HepG2 (cell line): ENCODE results near the gene NHERF2. TPM values are rescaled to one million over a fixed set of nuclear protein-coding genes. Genes with fewer than 3 reads are reported as not detected.

Experiments
- ATAC-seq: fragments of 200-7000 bp; cut with Tn5 transposase; 3 replicates; pipeline ENCODE4 v1.9.1; 2020; ENCODE audit warnings: mild to moderate bottlenecking, moderate library complexity
- BruUV-seq: library from RNA; stranded (reverse); fragments of 400-500 nt; replicated peaks from 2 replicates; lab custom pipeline; 2021; lab: Mats Ljungman, UMichigan
- CTCF ChIA-PET: fragments of 300-600 bp; formaldehyde crosslinking; extraction: SDS; loops from one replicate; lab custom pipeline; 2021; ENCODE audit warnings: low total read pairs, inconsistent platforms, low intra/inter-chr PET ratio; lab: Yijun Ruan, JAX
- POLR2A ChIA-PET: fragments of 350-600 bp; sonication (Branson Sonifier 250); formaldehyde crosslinking; loops from one replicate; lab custom pipeline; 2020; ENCODE audit warnings: antibody characterized with exemption, inconsistent platforms; lab: Yijun Ruan, JAX
- DNase-seq: peaks from one replicate; pipeline ENCODE4 v3.0.0-alpha.2; 2015; ENCODE audit warnings: low spot score
- FAIRE-seq: peaks from 3 replicates; lab custom pipeline; 2011; peaks lifted over from hg19 to GRCh38; lab: Jason Lieb, UNC
- H2AFZ ChIP-seq: one replicate; pipeline ENCODE4 v1.6.1; 2011; ENCODE audit warnings: low read length, inconsistent platforms
- H3K27ac ChIP-seq: fragments of 300-600 bp; 3 replicates; pipeline ENCODE4 v1.8.0; 2011; ENCODE audit warnings: mixed run types, mild to moderate bottlenecking, mixed read lengths, low read length, inconsistent platforms; ENCODE audit not compliant: insufficient read depth; ENCODE audit errors: extremely low read length
- H3K27me3 ChIP-seq, 2 experiments: fragments of 200-600 bp in 1 of 2; 2 replicates in 1 of 2; 3 replicates in 1 of 2; pipeline versions ENCODE4 v1.6.0 to v1.8.0; 2011; ENCODE audit warnings: low read length in 2 of 2, mild to moderate bottlenecking in 2 of 2, moderate library complexity in 2 of 2, inconsistent platforms in 1 of 2; ENCODE audit not compliant: insufficient read depth in 2 of 2, control insufficient read depth in 1 of 2
- H3K36me3 ChIP-seq, 2 experiments: fragments of 200-600 bp in 1 of 2; replicated peaks in 1 of 2; 2 replicates in 1 of 2; 3 replicates in 1 of 2; pipeline versions ENCODE4 v1.5.1 to v1.8.0; 2011; ENCODE audit warnings: low read length in 2 of 2, inconsistent platforms in 1 of 2; ENCODE audit not compliant: insufficient read depth in 2 of 2, control insufficient read depth in 1 of 2
- H3K4me1 ChIP-seq: 2 replicates; pipeline ENCODE4 v1.5.1; 2012; ENCODE audit warnings: low read length, inconsistent platforms; ENCODE audit not compliant: insufficient read depth
- H3K4me2 ChIP-seq: 2 replicates; pipeline ENCODE4 v1.6.0; 2011; ENCODE audit warnings: low read depth, low read length, inconsistent platforms
- H3K4me3 ChIP-seq, 3 experiments: fragments of 200-600 bp in 1 of 3; sonication (generic), shearing (Covaris generic) in 1 of 3; replicated peaks in 1 of 3; 2 replicates each; pipeline ENCODE4 v1.5.1; 2011 to 2016; ENCODE audit warnings: low read length in 3 of 3, inconsistent platforms in 2 of 3, low read depth in 2 of 3, mild to moderate bottlenecking in 2 of 3, control low read depth in 1 of 3, mixed read lengths in 1 of 3; ENCODE audit not compliant: insufficient read depth in 1 of 3
- H3K79me2 ChIP-seq: one replicate; pipeline ENCODE4 v1.6.1; 2011; ENCODE audit warnings: low read length, inconsistent platforms; ENCODE audit not compliant: insufficient read depth
- H3K9ac ChIP-seq: 2 replicates; pipeline ENCODE4 v1.6.0; 2011; ENCODE audit warnings: mild to moderate bottlenecking, low read depth, low read length, inconsistent platforms; ENCODE audit not compliant: insufficient read depth
- H3K9me3 ChIP-seq: 2 replicates; pipeline ENCODE4 v1.5.1; 2012; ENCODE audit warnings: mild to moderate bottlenecking, low read length
- H4K20me1 ChIP-seq: 2 replicates; pipeline ENCODE4 v1.6.0; 2011; ENCODE audit warnings: inconsistent platforms, mild to moderate bottlenecking, low read length, moderate library complexity; ENCODE audit not compliant: insufficient read depth
- ASH2L ChIP-seq: fragments of 300-600, 200-600 bp; sonication (generic); IDR thresholded peaks from 2 replicates; pipeline ENCODE4 v1.7.0; 2017; ENCODE audit warnings: low read depth, mild to moderate bottlenecking, moderate library complexity, mixed read lengths, low read length; ENCODE audit not compliant: insufficient read length
- BRCA1 ChIP-seq: sonication (generic); formaldehyde crosslinking; IDR thresholded peaks from 2 replicates; pipeline ENCODE4 v1.4.0; 2020; ENCODE audit warnings: missing genetic modification reagents
- FOSL2 ChIP-seq: sonication (generic); formaldehyde crosslinking; IDR thresholded peaks from 2 replicates; pipeline ENCODE4 v1.4.0; 2020; ENCODE audit warnings: missing genetic modification reagents
- GATAD2A ChIP-seq: IDR thresholded peaks from 2 replicates; pipeline ENCODE4 v1.6.1; 2016
- HMG20A ChIP-seq: IDR thresholded peaks from 2 replicates; pipeline ENCODE4 v1.6.1; 2016; ENCODE audit warnings: borderline replicate concordance
- RFX3 ChIP-seq: IDR thresholded peaks from 2 replicates; pipeline ENCODE4 v1.6.1; 2016; ENCODE audit warnings: missing biosample characterization, missing genetic modification reagents
- SMAD1 ChIP-seq: sonication (generic); formaldehyde crosslinking; IDR thresholded peaks from 2 replicates; pipeline ENCODE4 v1.4.0; 2020; ENCODE audit warnings: missing genetic modification reagents, low read depth, mild to moderate bottlenecking, borderline replicate concordance
- SUZ12 ChIP-seq: fragments of 150-350 bp; IDR thresholded peaks from 2 replicates; pipeline ENCODE4 v1.6.1; 2014; ENCODE audit warnings: low read depth, low read length
- ZNF367 ChIP-seq: sonication (generic); formaldehyde crosslinking; IDR thresholded peaks from 2 replicates; pipeline ENCODE4 v1.4.0; 2020; ENCODE audit warnings: missing genetic modification reagents, borderline replicate concordance
- WGBS: methylation state at CpG from one replicate; pipeline ENCODE4 v1.1.6; 2017; ENCODE audit warnings: low lambda C conversion rate; 5-methylcytosine and 5-hydroxymethylcytosine counted together
- in situ Hi-C: cut with HindIII; loops from 2 replicates; pipeline ENCODE4 v1.10.0; 2017; ENCODE audit warnings: low pct_unique_long_range_greater_than_20kb; ENCODE audit not compliant: extremely low pct_ligation_motif_present
- intact Hi-C: fragments of 100-400 bp; cut with micrococcal nuclease; formaldehyde crosslinking; loops from one replicate; pipeline ENCODE4 v1.10.0; 2022; ENCODE audit not compliant: unreplicated experiment
- polyA plus RNA-seq, 8 experiments: library from polyadenylated mRNA; depleted of rRNA in 3 of 8; stranded (reverse) in 7 of 8; unstranded in 1 of 8; fragments of >200 nt; fragmentation: Illumina TruSeq in 4 of 8; extraction: Trizol in 4 of 8; gene quantifications; 2 replicates each; pipeline versions ENCODE4 v1.2.1 to v1.2.3, GENCODE V29; 2011 to 2016; ENCODE audit warnings: low read depth in 4 of 8, missing spikeins in 1 of 8, mixed read lengths in 1 of 8; ENCODE audit not compliant: insufficient read depth in 1 of 8
- total RNA-seq, 5 experiments: library from RNA; depleted of rRNA; stranded (reverse); fragments of >200 nt; fragmentation: Illumina TruSeq; extraction: Trizol; gene quantifications; 2 replicates each; pipeline ENCODE4 v1.2.3, GENCODE V29; 2016; ENCODE audit warnings: low read depth in 1 of 5
- TF ChIP-seq, protein P1 (sequence below): sonication (generic); formaldehyde crosslinking; IDR thresholded peaks from 2 replicates; pipeline ENCODE4 v1.8.1; 2023; ENCODE audit warnings: mild to moderate bottlenecking, moderate library complexity, missing genetic modification reagents
- TF ChIP-seq, protein P2 (sequence below): sonication (generic); formaldehyde crosslinking; IDR thresholded peaks from 2 replicates; pipeline ENCODE4 v1.8.1; 2022; ENCODE audit warnings: low read depth, mild to moderate bottlenecking, missing genetic modification reagents
- TF ChIP-seq, protein P3 (sequence below): sonication (generic); formaldehyde crosslinking; IDR thresholded peaks from 2 replicates; pipeline ENCODE4 v1.5.0; 2020; ENCODE audit warnings: missing genetic modification reagents

NHERF2 gene
- total and polyA plus RNA-seq, 2 of the 13 experiments (the other 11 are each of a cell fraction or from before 2014, with no cell fraction given) = 23.7 to 39.3 TPM

DNA sequence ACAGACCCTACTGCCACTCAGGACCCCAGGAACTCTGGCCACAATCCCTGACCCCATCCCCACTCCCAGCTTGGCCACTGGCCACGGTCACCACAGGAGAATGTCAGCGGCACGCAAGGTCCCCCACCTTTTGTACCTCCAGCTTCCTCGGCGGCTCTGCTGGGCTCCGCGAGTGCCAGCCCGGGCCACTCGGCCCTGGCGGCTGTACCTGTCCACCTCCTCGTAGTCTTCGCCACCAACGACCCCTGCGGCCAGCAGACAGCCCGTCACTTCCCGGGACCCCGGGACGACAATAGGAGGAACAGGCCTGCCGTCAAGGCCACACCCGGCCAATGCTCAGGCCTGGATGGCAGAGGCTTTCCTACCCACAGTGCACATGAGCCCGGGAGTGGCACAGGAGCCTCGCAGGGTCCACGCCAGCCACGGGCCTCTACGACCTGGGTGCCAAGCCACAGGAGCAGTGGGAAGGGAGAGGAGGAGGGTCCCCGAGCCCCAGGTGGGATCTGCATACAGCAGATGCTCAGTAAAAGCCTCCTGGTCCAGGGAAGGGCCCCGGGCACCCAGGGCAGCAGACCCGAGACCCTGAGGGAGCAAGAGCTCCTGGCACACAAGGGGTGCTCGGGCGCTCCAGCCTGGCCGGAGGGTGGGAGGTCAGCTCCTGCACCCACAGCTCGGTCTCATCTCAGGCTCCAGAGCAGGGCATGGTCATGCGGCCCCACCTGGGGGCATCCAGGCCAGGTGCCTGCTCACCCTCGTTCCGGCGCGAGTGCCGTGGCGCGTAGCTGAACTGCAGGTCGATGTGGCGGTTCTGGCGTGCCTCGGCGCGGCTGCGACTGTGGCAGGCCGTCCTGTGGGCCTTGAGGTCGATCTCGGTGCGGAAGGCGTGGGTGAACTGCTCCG lies 25.0 kb upstream of the NHERF2 start:
- peaks cover 24% of the 10 kb centered on the region for H3K4me1 ChIP-seq
- ChIA-PET CTCF (no interaction called here), POLR2A (no interaction called here)
- H3K27me3 ChIP-seq = no peaks in the 10 kb centered on the region
- no peak overlapping the region for H2AFZ ChIP-seq
- peaks cover 5% of the 10 kb centered on the region; the same call in 1 of the 2 replicates for H4K20me1 ChIP-seq
- ATAC-seq (no peak), FAIRE-seq (no peak), DNase-seq (no peak)
- peaks cover 29 to 45% of the 10 kb centered on the region in 2 experiments for H3K36me3 ChIP-seq
- H3K9me3 ChIP-seq = no peaks in the 10 kb centered on the region
- intact Hi-C loops = no loop called here
- 97% methylated on average over 42 of the region's 53 CpGs for WGBS
- no peak overlapping the region for H3K27ac ChIP-seq
- no TSS peak for BruUV-seq
- H3K79me2 ChIP-seq = peaks cover 18% of the 10 kb centered on the region
- in situ Hi-C loops = no loop called here
- H3K9ac ChIP-seq = no peak overlapping the region
- no peak overlapping the region for H3K4me3 ChIP-seq
- no peak overlapping the region for H3K4me2 ChIP-seq
- TF ChIP-seq SMAD1 (no peak), SUZ12 (no peak), ASH2L (no peak), RFX3 (CRISPR knock-in tag) (no peak), HMG20A (no peak), ZNF367 (no peak), FOSL2 (CRISPR knock-in tag) (no peak), BRCA1 (CRISPR knock-in tag) (no peak), GATAD2A (no peak)
- TF ChIP-seq, protein P1, sequence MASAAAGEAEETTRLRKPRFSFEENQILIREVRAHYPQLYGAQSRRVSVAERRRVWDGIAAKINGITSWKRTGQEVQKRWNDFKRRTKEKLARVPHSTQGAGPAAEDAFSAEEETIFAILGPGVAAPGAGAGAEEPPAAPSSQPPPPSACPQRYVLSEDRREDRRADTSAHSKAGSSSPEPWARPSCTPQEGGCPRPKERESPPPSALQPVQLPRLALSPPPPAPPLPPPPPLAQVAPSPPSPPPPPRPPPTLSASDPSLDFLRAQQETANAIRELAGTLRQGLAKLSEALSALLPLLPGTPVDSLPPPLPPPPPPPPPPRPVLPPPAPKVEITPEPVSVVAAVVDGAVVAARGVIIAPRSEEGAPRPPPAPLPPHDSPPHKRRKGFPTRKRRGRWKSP (CRISPR knock-in tag) = no peak
- TF ChIP-seq, protein P2, sequence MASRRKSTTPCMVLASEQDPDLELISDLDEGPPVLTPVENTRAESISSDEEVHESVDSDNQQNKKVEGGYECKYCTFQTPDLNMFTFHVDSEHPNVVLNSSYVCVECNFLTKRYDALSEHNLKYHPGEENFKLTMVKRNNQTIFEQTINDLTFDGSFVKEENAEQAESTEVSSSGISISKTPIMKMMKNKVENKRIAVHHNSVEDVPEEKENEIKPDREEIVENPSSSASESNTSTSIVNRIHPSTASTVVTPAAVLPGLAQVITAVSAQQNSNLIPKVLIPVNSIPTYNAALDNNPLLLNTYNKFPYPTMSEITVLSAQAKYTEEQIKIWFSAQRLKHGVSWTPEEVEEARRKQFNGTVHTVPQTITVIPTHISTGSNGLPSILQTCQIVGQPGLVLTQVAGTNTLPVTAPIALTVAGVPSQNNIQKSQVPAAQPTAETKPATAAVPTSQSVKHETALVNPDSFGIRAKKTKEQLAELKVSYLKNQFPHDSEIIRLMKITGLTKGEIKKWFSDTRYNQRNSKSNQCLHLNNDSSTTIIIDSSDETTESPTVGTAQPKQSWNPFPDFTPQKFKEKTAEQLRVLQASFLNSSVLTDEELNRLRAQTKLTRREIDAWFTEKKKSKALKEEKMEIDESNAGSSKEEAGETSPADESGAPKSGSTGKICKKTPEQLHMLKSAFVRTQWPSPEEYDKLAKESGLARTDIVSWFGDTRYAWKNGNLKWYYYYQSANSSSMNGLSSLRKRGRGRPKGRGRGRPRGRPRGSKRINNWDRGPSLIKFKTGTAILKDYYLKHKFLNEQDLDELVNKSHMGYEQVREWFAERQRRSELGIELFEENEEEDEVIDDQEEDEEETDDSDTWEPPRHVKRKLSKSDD = no peak
- TF ChIP-seq, protein P3, sequence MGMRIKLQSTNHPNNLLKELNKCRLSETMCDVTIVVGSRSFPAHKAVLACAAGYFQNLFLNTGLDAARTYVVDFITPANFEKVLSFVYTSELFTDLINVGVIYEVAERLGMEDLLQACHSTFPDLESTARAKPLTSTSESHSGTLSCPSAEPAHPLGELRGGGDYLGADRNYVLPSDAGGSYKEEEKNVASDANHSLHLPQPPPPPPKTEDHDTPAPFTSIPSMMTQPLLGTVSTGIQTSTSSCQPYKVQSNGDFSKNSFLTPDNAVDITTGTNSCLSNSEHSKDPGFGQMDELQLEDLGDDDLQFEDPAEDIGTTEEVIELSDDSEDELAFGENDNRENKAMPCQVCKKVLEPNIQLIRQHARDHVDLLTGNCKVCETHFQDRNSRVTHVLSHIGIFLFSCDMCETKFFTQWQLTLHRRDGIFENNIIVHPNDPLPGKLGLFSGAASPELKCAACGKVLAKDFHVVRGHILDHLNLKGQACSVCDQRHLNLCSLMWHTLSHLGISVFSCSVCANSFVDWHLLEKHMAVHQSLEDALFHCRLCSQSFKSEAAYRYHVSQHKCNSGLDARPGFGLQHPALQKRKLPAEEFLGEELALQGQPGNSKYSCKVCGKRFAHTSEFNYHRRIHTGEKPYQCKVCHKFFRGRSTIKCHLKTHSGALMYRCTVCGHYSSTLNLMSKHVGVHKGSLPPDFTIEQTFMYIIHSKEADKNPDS (CRISPR knock-in tag) = no peak
